HepG2 (cell line): Measurements from ENCODE around the gene KTN1. TPM values are rescaled to one million over a fixed set of nuclear protein-coding genes. Genes with fewer than 3 reads are reported as not detected.

ENCODE experiments used
- ATAC-seq: fragments of 200-7000 bp; cut with Tn5 transposase; 3 replicates; pipeline ENCODE4 v1.9.1; 2020; ENCODE audit warnings: mild to moderate bottlenecking, moderate library complexity
- BruUV-seq: library from RNA; stranded (reverse); fragments of 400-500 nt; replicated peaks from 2 replicates; lab custom pipeline; 2021; lab: Mats Ljungman, UMichigan
- CTCF ChIA-PET: fragments of 300-600 bp; formaldehyde crosslinking; extraction: SDS; loops from one replicate; lab custom pipeline; 2021; ENCODE audit warnings: low total read pairs, inconsistent platforms, low intra/inter-chr PET ratio; lab: Yijun Ruan, JAX
- POLR2A ChIA-PET: fragments of 350-600 bp; sonication (Branson Sonifier 250); formaldehyde crosslinking; loops from one replicate; lab custom pipeline; 2020; ENCODE audit warnings: antibody characterized with exemption, inconsistent platforms; lab: Yijun Ruan, JAX
- DNase-seq: peaks from one replicate; pipeline ENCODE4 v3.0.0-alpha.2; 2015; ENCODE audit warnings: low spot score
- FAIRE-seq: peaks from 3 replicates; lab custom pipeline; 2011; peaks lifted over from hg19 to GRCh38; lab: Jason Lieb, UNC
- H2AFZ ChIP-seq: one replicate; pipeline ENCODE4 v1.6.1; 2011; ENCODE audit warnings: low read length, inconsistent platforms
- H3K27ac ChIP-seq: fragments of 300-600 bp; 3 replicates; pipeline ENCODE4 v1.8.0; 2011; ENCODE audit warnings: mixed run types, mild to moderate bottlenecking, mixed read lengths, low read length, inconsistent platforms; ENCODE audit not compliant: insufficient read depth; ENCODE audit errors: extremely low read length
- H3K27me3 ChIP-seq, 2 experiments: fragments of 200-600 bp in 1 of 2; 2 replicates in 1 of 2; 3 replicates in 1 of 2; pipeline versions ENCODE4 v1.6.0 to v1.8.0; 2011; ENCODE audit warnings: low read length in 2 of 2, mild to moderate bottlenecking in 2 of 2, moderate library complexity in 2 of 2, inconsistent platforms in 1 of 2; ENCODE audit not compliant: insufficient read depth in 2 of 2, control insufficient read depth in 1 of 2
- H3K36me3 ChIP-seq, 2 experiments: fragments of 200-600 bp in 1 of 2; replicated peaks in 1 of 2; 2 replicates in 1 of 2; 3 replicates in 1 of 2; pipeline versions ENCODE4 v1.5.1 to v1.8.0; 2011; ENCODE audit warnings: low read length in 2 of 2, inconsistent platforms in 1 of 2; ENCODE audit not compliant: insufficient read depth in 2 of 2, control insufficient read depth in 1 of 2
- H3K4me1 ChIP-seq: 2 replicates; pipeline ENCODE4 v1.5.1; 2012; ENCODE audit warnings: low read length, inconsistent platforms; ENCODE audit not compliant: insufficient read depth
- H3K4me2 ChIP-seq: 2 replicates; pipeline ENCODE4 v1.6.0; 2011; ENCODE audit warnings: low read depth, low read length, inconsistent platforms
- H3K4me3 ChIP-seq, 3 experiments: fragments of 200-600 bp in 1 of 3; sonication (generic), shearing (Covaris generic) in 1 of 3; replicated peaks in 1 of 3; 2 replicates each; pipeline ENCODE4 v1.5.1; 2011 to 2016; ENCODE audit warnings: low read length in 3 of 3, inconsistent platforms in 2 of 3, low read depth in 2 of 3, mild to moderate bottlenecking in 2 of 3, control low read depth in 1 of 3, mixed read lengths in 1 of 3; ENCODE audit not compliant: insufficient read depth in 1 of 3
- H3K79me2 ChIP-seq: one replicate; pipeline ENCODE4 v1.6.1; 2011; ENCODE audit warnings: low read length, inconsistent platforms; ENCODE audit not compliant: insufficient read depth
- H3K9ac ChIP-seq: 2 replicates; pipeline ENCODE4 v1.6.0; 2011; ENCODE audit warnings: mild to moderate bottlenecking, low read depth, low read length, inconsistent platforms; ENCODE audit not compliant: insufficient read depth
- H3K9me3 ChIP-seq: 2 replicates; pipeline ENCODE4 v1.5.1; 2012; ENCODE audit warnings: mild to moderate bottlenecking, low read length
- H4K20me1 ChIP-seq: 2 replicates; pipeline ENCODE4 v1.6.0; 2011; ENCODE audit warnings: inconsistent platforms, mild to moderate bottlenecking, low read length, moderate library complexity; ENCODE audit not compliant: insufficient read depth
- CCAR2 ChIP-seq: fragments of 200-400 bp; formaldehyde crosslinking; optimal IDR thresholded peaks from 2 replicates; pipeline ENCODE3; 2018; ENCODE audit warnings: low read depth, mild to moderate bottlenecking, low read length, moderate library complexity
- HOXA9 ChIP-seq: sonication (generic); formaldehyde crosslinking; IDR thresholded peaks from 2 replicates; pipeline ENCODE4 v1.8.1; 2022; ENCODE audit warnings: missing genetic modification reagents, mild to moderate bottlenecking, moderate library complexity, borderline replicate concordance
- IRF2 ChIP-seq: IDR thresholded peaks from 2 replicates; pipeline ENCODE4 v1.6.1; 2018; ENCODE audit warnings: missing genetic modification reagents, missing compliant biosample characterization
- PAWR ChIP-seq: sonication (generic); formaldehyde crosslinking; IDR thresholded peaks from 2 replicates; pipeline ENCODE4 v1.4.0; 2020; ENCODE audit warnings: missing genetic modification reagents, mild to moderate bottlenecking, borderline replicate concordance
- SMC3 ChIP-seq: IDR thresholded peaks from 2 replicates; pipeline ENCODE4 v1.6.1; 2011; ENCODE audit warnings: low read length, improper control_type of control experiment
- STAG1 ChIP-seq: sonication (generic); formaldehyde crosslinking; IDR thresholded peaks from 2 replicates; pipeline ENCODE4 v1.4.0; 2020; ENCODE audit warnings: missing genetic modification reagents
- TBP ChIP-seq: sonication (generic); formaldehyde crosslinking; IDR thresholded peaks from 2 replicates; pipeline ENCODE4 v1.5.0; 2020; ENCODE audit warnings: missing genetic modification reagents
- ZNF614 ChIP-seq: IDR thresholded peaks from 2 replicates; pipeline ENCODE4 v1.6.1; 2018; ENCODE audit warnings: missing biosample characterization, missing genetic modification reagents, inconsistent platforms, borderline replicate concordance
- WGBS: methylation state at CpG from one replicate; pipeline ENCODE4 v1.1.6; 2017; ENCODE audit warnings: low lambda C conversion rate; 5-methylcytosine and 5-hydroxymethylcytosine counted together
- in situ Hi-C: cut with HindIII; loops from 2 replicates; pipeline ENCODE4 v1.10.0; 2017; ENCODE audit warnings: low pct_unique_long_range_greater_than_20kb; ENCODE audit not compliant: extremely low pct_ligation_motif_present
- intact Hi-C: fragments of 100-400 bp; cut with micrococcal nuclease; formaldehyde crosslinking; loops from one replicate; pipeline ENCODE4 v1.10.0; 2022; ENCODE audit not compliant: unreplicated experiment
- polyA plus RNA-seq, 8 experiments: library from polyadenylated mRNA; depleted of rRNA in 3 of 8; stranded (reverse) in 7 of 8; unstranded in 1 of 8; fragments of >200 nt; fragmentation: Illumina TruSeq in 4 of 8; extraction: Trizol in 4 of 8; gene quantifications; 2 replicates each; pipeline versions ENCODE4 v1.2.1 to v1.2.3, GENCODE V29; 2011 to 2016; ENCODE audit warnings: low read depth in 4 of 8, missing spikeins in 1 of 8, mixed read lengths in 1 of 8; ENCODE audit not compliant: insufficient read depth in 1 of 8
- total RNA-seq, 5 experiments: library from RNA; depleted of rRNA; stranded (reverse); fragments of >200 nt; fragmentation: Illumina TruSeq; extraction: Trizol; gene quantifications; 2 replicates each; pipeline ENCODE4 v1.2.3, GENCODE V29; 2016; ENCODE audit warnings: low read depth in 1 of 5
- TF ChIP-seq, protein P1 (sequence below): sonication (generic); formaldehyde crosslinking; IDR thresholded peaks from 2 replicates; pipeline ENCODE4 v1.4.0; 2020; ENCODE audit warnings: mild to moderate bottlenecking, missing genetic modification reagents, borderline replicate concordance
- TF ChIP-seq, protein P2 (sequence below): sonication (generic); formaldehyde crosslinking; IDR thresholded peaks from 2 replicates; pipeline ENCODE4 v1.5.0; 2020; ENCODE audit warnings: mild to moderate bottlenecking, missing genetic modification reagents, moderate library complexity

Gene KTN1
- total and polyA plus RNA-seq, 2 of the 13 experiments (the other 11 are each of a cell fraction or from before 2014, with no cell fraction given), result 60.6 to 169 TPM

DNA sequence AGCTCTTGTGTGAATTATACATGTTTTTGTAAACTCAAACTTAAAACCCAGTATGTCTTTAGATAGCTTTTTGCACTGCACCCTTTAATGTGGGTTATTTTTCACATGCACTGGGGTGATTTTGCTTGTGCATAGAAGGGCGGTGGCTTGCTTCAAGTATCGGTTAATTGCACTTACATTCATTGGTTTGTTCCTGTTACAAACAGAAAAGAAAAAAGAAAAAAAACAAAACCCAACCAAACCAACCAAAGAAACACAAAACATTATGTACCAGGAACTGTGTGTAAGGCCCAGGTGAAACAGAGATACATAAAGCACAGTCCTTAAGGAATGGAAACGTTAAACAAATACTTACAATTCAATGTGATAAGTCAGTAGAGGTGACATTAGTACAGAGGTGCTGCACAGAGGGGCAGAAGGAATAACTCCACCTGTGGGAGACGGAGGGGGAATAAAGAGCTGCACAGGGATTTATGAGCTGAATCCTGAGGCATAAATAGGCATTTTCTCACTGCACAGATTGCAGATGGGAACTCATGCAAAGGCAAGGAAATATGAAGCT lies 151.4 kb downstream of the KTN1 start (continued):
- TF ChIP-seq, protein P1, sequence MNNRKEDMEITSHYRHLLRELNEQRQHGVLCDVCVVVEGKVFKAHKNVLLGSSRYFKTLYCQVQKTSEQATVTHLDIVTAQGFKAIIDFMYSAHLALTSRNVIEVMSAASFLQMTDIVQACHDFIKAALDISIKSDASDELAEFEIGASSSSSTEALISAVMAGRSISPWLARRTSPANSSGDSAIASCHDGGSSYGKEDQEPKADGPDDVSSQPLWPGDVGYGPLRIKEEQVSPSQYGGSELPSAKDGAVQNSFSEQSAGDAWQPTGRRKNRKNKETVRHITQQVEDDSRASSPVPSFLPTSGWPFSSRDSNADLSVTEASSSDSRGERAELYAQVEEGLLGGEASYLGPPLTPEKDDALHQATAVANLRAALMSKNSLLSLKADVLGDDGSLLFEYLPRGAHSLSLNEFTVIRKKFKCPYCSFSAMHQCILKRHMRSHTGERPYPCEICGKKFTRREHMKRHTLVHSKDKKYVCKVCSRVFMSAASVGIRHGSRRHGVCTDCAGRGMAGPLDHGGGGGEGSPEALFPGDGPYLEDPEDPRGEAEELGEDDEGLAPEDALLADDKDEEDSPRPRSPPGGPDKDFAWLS (CRISPR knock-in tag), result no peak
- TF ChIP-seq IRF2 (CRISPR knock-in tag), result no peak
- TF ChIP-seq ZNF614 (CRISPR knock-in tag), result no peak
- TF ChIP-seq TBP (CRISPR knock-in tag), result no peak
- TF ChIP-seq CCAR2, result no peak
- no peak for TF ChIP-seq HOXA9 (CRISPR knock-in tag)
- TF ChIP-seq, all 625 proteins: peak for 0

DNA sequence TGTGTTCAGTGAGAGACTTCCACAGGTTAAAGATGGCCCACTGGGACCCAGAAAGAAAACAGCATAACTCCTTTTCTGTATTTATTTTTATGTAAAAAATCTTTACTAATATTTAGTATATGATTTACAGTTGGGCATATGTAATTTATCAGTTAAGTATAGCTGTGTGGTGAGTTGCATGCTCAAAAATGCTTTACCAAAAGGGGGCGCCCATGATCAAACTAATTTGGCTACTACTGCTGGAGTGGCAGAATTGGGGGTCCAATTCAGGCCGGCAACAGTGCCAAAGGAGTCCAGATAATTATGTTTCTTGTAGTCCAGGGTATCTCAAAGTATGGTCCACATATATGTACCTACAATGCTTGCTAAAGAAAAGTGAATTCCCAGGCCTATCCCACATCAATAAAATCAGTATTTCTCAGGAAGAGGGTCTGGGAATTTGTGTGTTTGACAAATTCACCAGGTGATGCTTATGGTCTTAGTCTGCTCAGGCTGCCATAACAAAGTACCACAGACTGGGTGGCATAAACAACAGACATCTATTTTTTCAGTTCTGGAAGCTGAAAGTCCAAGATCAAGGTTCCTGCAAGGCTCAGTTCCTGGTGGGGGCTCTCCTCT lies 152.0 kb downstream of the KTN1 start:
- Histone ChIP-seq H3K9ac (no peak overlapping the region), H3K79me2 (no peaks in the 10 kb centered on the region), H3K4me1 (no peaks in the 10 kb centered on the region), H2AFZ (no peak overlapping the region), H3K4me2 (no peak overlapping the region), H4K20me1 (no peaks in the 10 kb centered on the region), H3K27ac (no peak overlapping the region), H3K36me3 (no peaks in the 10 kb centered on the region), H3K27me3 (no peaks in the 10 kb centered on the region), H3K4me3 (no peak overlapping the region), H3K9me3 (no peaks in the 10 kb centered on the region)
- no peak for FAIRE-seq
- ATAC-seq, result peak; percentile 55; the same call in 2 of the 3 replicates
- in situ Hi-C loops (no loop called here), intact Hi-C loops (loop anchor here (10.0 kb wide), 2 partner anchors 613 to 743 kb away; no protein-coding TSS in a partner anchor)
- BruUV-seq, result no TSS peak
- POLR2A ChIA-PET, result no interaction called here
- DNase-seq, result peak; percentile 16
- WGBS, result 50% methylated on average over 2 of the region's 2 CpGs
- TF ChIP-seq STAG1 (CRISPR knock-in tag) (peak; percentile 56), SMC3 (peak; percentile 57; the same call in 1 of the 2 replicates), PAWR (CRISPR knock-in tag) (no peak)
- TF ChIP-seq, protein P2, sequence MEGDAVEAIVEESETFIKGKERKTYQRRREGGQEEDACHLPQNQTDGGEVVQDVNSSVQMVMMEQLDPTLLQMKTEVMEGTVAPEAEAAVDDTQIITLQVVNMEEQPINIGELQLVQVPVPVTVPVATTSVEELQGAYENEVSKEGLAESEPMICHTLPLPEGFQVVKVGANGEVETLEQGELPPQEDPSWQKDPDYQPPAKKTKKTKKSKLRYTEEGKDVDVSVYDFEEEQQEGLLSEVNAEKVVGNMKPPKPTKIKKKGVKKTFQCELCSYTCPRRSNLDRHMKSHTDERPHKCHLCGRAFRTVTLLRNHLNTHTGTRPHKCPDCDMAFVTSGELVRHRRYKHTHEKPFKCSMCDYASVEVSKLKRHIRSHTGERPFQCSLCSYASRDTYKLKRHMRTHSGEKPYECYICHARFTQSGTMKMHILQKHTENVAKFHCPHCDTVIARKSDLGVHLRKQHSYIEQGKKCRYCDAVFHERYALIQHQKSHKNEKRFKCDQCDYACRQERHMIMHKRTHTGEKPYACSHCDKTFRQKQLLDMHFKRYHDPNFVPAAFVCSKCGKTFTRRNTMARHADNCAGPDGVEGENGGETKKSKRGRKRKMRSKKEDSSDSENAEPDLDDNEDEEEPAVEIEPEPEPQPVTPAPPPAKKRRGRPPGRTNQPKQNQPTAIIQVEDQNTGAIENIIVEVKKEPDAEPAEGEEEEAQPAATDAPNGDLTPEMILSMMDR (CRISPR knock-in tag), result peak; percentile 54
- CTCF ChIA-PET, result interaction anchor here (1.2 to 1.3 kb wide), 2 partner anchors 608 to 742 kb away, joined by 5 read pairs; no protein-coding TSS in a partner anchor
